BLaER1 treated with 17β-estradiol and CSF1 and Interleukin-3, amounts not matched to agents 10 nM and 100 nM (cell line): ENCODE results near the gene SAA4.
"Not testable (repeated sequence)": the region's sequence is repeated elsewhere in the genome, so short reads cannot be mapped to it uniquely, and the experiment has no call there.

Experiments
- H3K27ac ChIP-seq, 11 experiments: shearing (Covaris generic); formaldehyde crosslinking; 2 replicates each; pipeline ENCODE4 v1.8.1; 2022
- H3K27me3 ChIP-seq, 11 experiments: shearing (Covaris generic); formaldehyde crosslinking; 2 replicates each; pipeline ENCODE4 v1.8.1; 2022
- H3K36me3 ChIP-seq, 11 experiments: shearing (Covaris generic); formaldehyde crosslinking; 2 replicates each; pipeline ENCODE4 v1.8.1; 2022
- H3K4me1 ChIP-seq, 10 experiments: shearing (Covaris generic); formaldehyde crosslinking; 2 replicates each; pipeline ENCODE4 v1.8.1; 2022
- H3K4me2 ChIP-seq, 11 experiments: shearing (Covaris generic); formaldehyde crosslinking; 2 replicates each; pipeline ENCODE4 v1.8.1; 2022
- H3K4me3 ChIP-seq, 10 experiments: shearing (Covaris generic); formaldehyde crosslinking; 2 replicates each; pipeline ENCODE4 v1.8.1; 2022
- H3K9ac ChIP-seq, 11 experiments: shearing (Covaris generic); formaldehyde crosslinking; 2 replicates each; pipeline ENCODE4 v1.8.1; 2022
- H3K9me3 ChIP-seq, 11 experiments: shearing (Covaris generic); formaldehyde crosslinking; replicated peaks in 1 of 11; 2 replicates each; pipeline ENCODE4 v1.8.1; 2022
- H4K20me1 ChIP-seq, 11 experiments: shearing (Covaris generic); formaldehyde crosslinking; 2 replicates each; pipeline ENCODE4 v1.8.1; 2022
- Cebpa-rat ChIP-seq, 11 experiments: shearing (Covaris generic); IDR thresholded peaks; 2 replicates each; pipeline ENCODE4 v1.8.1; 2022

SAA4 gene

GRCh38 chr11:18204220-18204619, 32.4 kb downstream of the SAA4 start:
- Histone ChIP-seq H3K36me3 (no peaks in the 10 kb centered on the region), H3K9ac (no peak overlapping the region), H4K20me1 (no peaks in the 10 kb centered on the region), H3K9me3 (peaks cover 0 to 9% (median 0%) of the 10 kb centered on the region in 11 experiments; a peak in 6 of 22 replicates), H3K4me2 (no peak overlapping the region), H3K27me3 (no peaks in the 10 kb centered on the region), H3K4me1 (no peaks in the 10 kb centered on the region), H3K4me3 (no peak overlapping the region), H3K27ac (no peak overlapping the region)
- TF ChIP-seq Cebpa-rat (IDR thresholded peaks at IDR 0.05), result no peak

DNA sequence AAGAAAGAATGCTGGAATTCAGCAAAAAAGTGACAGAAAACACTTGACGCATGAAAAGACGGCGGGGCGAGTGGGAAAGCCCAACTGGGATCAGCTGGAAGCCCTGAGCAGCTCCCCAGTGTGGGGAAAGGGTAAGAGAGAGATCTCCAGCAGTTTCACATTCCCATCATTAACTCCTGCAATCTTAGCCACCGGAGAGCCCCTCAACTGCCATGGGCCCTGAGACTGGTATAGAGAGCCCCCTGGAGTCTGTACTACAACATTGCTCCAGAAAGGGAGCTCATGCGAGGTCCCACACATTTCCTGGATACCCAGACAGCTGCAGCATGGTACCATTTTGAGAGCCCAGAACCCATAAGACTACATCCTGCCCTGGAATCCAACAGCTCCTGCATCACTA, 32.9 kb downstream of the SAA4 start:
- no peaks in the 10 kb centered on the region for H3K4me1 ChIP-seq
- TF ChIP-seq Cebpa-rat (IDR thresholded peaks at IDR 0.05), result no peak
- no peaks in the 10 kb centered on the region for H3K27me3 ChIP-seq
- H3K27ac ChIP-seq, result no peak overlapping the region
- no peak overlapping the region for H3K4me2 ChIP-seq
- no peak overlapping the region for H3K4me3 ChIP-seq
- H3K9me3 ChIP-seq, result peaks cover 0 to 9% (median 1%) of the 10 kb centered on the region in 11 experiments; a peak in 13 of 22 replicates
- H4K20me1 ChIP-seq, result no peaks in the 10 kb centered on the region
- H3K9ac ChIP-seq, result no peak overlapping the region
- H3K36me3 ChIP-seq, result no peaks in the 10 kb centered on the region

DNA sequence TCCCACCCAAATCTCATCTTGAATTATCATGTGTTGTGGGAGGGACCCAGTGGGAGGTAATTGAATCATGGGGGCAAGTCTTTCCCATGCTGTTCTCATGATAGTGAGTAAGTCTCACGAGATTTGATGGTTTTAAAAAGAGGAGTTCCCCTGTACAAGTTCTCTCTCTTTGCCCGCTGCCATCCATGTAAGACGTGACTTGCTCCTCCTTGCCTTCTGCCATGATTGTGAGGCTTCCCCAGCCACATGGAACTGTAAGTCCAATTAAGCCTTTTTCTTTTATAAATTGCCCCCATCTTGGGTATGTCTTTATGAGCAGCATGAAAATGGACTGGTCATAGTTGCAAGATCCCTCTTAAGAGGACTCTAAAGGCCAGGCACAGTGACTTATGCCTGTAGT, 38.9 kb downstream of the SAA4 start:
- H3K9ac ChIP-seq, H4K20me1 ChIP-seq, H3K36me3 ChIP-seq, H3K27me3 ChIP-seq, H3K4me2 ChIP-seq, H3K27ac ChIP-seq, H3K4me3 ChIP-seq, H3K4me1 ChIP-seq: not testable (repeated sequence)
- H3K9me3 ChIP-seq, result peaks cover 18 to 28% (median 23%) of the 10 kb centered on the region in 11 experiments

DNA sequence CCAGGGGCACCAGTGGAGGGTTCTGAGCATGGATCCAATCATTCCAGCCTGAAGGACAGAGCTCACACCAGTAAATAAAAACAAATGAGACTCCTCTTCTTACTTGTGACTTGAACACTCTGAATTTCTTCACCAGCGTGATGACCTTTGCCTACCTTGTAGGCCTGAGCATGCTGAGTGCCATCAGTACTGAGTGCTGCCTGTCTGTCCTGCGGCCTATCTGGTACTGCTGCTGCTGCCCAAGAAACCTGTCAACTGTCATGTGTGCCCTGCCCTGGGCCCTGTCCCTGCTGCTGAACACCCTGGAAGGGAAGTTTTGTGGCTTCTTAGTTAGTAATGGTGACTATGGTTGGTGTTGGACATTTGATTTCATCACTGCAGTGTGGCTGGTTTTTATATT, 40.1 kb downstream of the SAA4 start:
- Histone ChIP-seq H4K20me1 (no peaks in the 10 kb centered on the region), H3K4me1 (peaks cover 0 to 20% (median 3%) of the 10 kb centered on the region in 10 experiments; a peak in 9 of 20 replicates)
- no peak for TF ChIP-seq Cebpa-rat (IDR thresholded peaks at IDR 0.05)

GRCh38 chr11:18193010-18193409, 43.6 kb downstream of the SAA4 start:
- no peak for TF ChIP-seq Cebpa-rat (IDR thresholded peaks at IDR 0.05)
- Histone ChIP-seq H3K4me1 (peaks cover 0 to 34% (median 3%) of the 10 kb centered on the region in 10 experiments; a peak in 10 of 20 replicates), H3K36me3 (no peaks in the 10 kb centered on the region), H3K27ac (no peak overlapping the region), H3K4me3 (no peak overlapping the region), H3K4me2 (peak overlapping the region in 5 of 11 experiments; percentile 9 to 77 (median 53); a peak in 7 of 22 replicates), H3K27me3 (no peaks in the 10 kb centered on the region), H3K9me3 (peaks cover 11 to 17% (median 12%) of the 10 kb centered on the region in 11 experiments), H4K20me1 (no peaks in the 10 kb centered on the region), H3K9ac (no peak overlapping the region)

More for the DNA sequence above, 40.1 kb downstream of the SAA4 start:
- Histone ChIP-seq H3K9me3 (peaks cover 18 to 26% (median 23%) of the 10 kb centered on the region in 11 experiments), H3K4me3 (no peak overlapping the region), H3K36me3 (no peaks in the 10 kb centered on the region), H3K27me3 (no peaks in the 10 kb centered on the region), H3K9ac (no peak overlapping the region), H3K27ac (no peak overlapping the region), H3K4me2 (no peak overlapping the region)

GRCh38 chr11:18191376-18191775, 45.2 kb downstream of the SAA4 start:
- peak overlapping the region in 2 of 11 experiments; percentile 44 to 49; a peak in 3 of 22 replicates for H3K27ac ChIP-seq
- no peak overlapping the region for H3K4me3 ChIP-seq
- no peak for TF ChIP-seq Cebpa-rat (IDR thresholded peaks at IDR 0.05)
- H3K4me2 ChIP-seq, result peak overlapping the region in 4 of 11 experiments; percentile 29 to 77 (median 65); a peak in 8 of 22 replicates
- no peaks in the 10 kb centered on the region for H3K36me3 ChIP-seq
- no peaks in the 10 kb centered on the region for H3K27me3 ChIP-seq
- no peak overlapping the region for H3K9ac ChIP-seq
- peaks cover 0 to 2% (median 0%) of the 10 kb centered on the region in 11 experiments; a peak in 2 of 22 replicates for H3K9me3 ChIP-seq
- no peaks in the 10 kb centered on the region for H4K20me1 ChIP-seq
- peaks cover 0 to 34% (median 3%) of the 10 kb centered on the region in 10 experiments; a peak in 10 of 20 replicates for H3K4me1 ChIP-seq

DNA sequence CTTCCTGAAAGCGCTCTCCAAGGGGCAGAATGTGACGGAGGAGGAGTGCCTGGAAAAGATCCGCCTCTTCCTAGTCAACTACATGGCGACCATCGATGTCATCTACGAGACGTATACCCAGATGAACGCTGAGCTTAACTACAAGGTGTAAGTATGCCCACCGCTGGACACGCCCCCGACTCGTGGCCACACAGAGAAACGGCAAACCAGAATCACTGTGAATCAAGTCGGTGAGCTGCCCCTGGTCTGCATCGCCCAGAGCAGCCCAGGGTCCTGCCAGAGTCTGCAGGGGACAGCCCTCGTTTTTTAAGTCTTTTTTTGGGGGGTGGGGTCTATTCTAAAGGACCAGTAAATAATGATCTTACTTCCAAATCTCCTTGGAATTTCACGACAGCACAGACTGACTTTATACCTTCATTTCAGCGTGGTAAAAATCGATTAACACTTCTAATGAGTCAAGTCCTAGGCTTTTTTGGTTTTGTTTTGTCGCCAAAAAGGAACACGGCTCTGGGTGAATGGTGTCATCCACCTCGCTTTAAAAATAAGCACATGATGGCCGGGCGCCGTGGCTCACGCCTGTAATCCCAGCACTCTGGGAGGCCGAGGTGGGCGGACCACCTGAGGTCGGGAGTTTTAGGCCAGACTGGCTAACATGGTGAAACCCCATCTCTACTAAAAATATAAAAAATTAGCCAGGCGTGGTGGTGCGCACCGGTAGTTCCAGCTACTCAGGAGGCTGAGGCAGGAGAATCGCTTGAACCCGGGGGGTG, 46.9 kb downstream of the SAA4 start:
- H3K36me3 ChIP-seq, H3K27me3 ChIP-seq, H3K4me3 ChIP-seq, H3K9ac ChIP-seq, H3K9me3 ChIP-seq, H4K20me1 ChIP-seq, H3K4me2 ChIP-seq, H3K27ac ChIP-seq: not testable (repeated sequence)
- H3K4me1 ChIP-seq, result peaks cover 0 to 34% (median 3%) of the 10 kb centered on the region in 10 experiments; a peak in 10 of 20 replicates

GRCh38 chr11:18188796-18189195, 47.8 kb downstream of the SAA4 start:
- no peaks in the 10 kb centered on the region for H3K27me3 ChIP-seq
- H3K4me1 ChIP-seq, result peaks cover 0 to 34% (median 3%) of the 10 kb centered on the region in 10 experiments; a peak in 10 of 20 replicates
- H3K9me3 ChIP-seq, result no peaks in the 10 kb centered on the region; a peak in 2 of 22 replicates
- no peaks in the 10 kb centered on the region for H3K36me3 ChIP-seq
- no peak overlapping the region for H3K4me3 ChIP-seq
- H3K9ac ChIP-seq, result no peak overlapping the region
- TF ChIP-seq Cebpa-rat (IDR thresholded peaks at IDR 0.05), result no peak
- H3K27ac ChIP-seq, result no peak overlapping the region
- no peak overlapping the region for H3K4me2 ChIP-seq
- no peaks in the 10 kb centered on the region for H4K20me1 ChIP-seq
